ENCODE data around the gene SRP19. TPM values are rescaled to one million over a fixed set of nuclear protein-coding genes. Genes with fewer than 3 reads are reported as not detected.

The SRP19 gene
- total RNA-seq, 1 experiment from 2014 or later, result 187 TPM

Other genes starting within 250 kb of the SRP19 start
- gene APC, start 123.4 kb upstream of the SRP19 start, total RNA-seq (2014; rRNA removed; shearing (Covaris generic)), result 25.0 and 29.4 TPM in 2 replicates
- 19.1 and 35.6 TPM in 2 replicates for gene REEP5, start 60.9 kb downstream of the SRP19 start, total RNA-seq (2014; rRNA removed; shearing (Covaris generic))
- gene DCP2, start 115.5 kb downstream of the SRP19 start, total RNA-seq (2014; rRNA removed; shearing (Covaris generic)), result 33.4 and 36.1 TPM in 2 replicates